Measurements from ENCODE around the gene TRPV2.
A peak's percentile ranks its signal among the peaks of the same experiment; 100 is the strongest.
"Not testable (repeated sequence)": the region's sequence is repeated elsewhere in the genome, so short reads cannot be mapped to it uniquely, and the experiment has no call there.

TRPV2 gene

GRCh38 chr17:16449121-16449570 lies 33.8 kb downstream of the TRPV2 start:
- no peak overlapping the region for H3K9ac ChIP-seq (ENCODE audit: low read length)
- no peak overlapping the region for H2BK12ac ChIP-seq (ENCODE audit: low read length)
- H3K79me2 ChIP-seq (ENCODE audit: control insufficient read depth, insufficient read depth, low read length, poor library complexity) = no peaks in the 10 kb centered on the region
- no peak overlapping the region for H2AK5ac ChIP-seq (ENCODE audit: low read length)
- no peak overlapping the region for H3K23ac ChIP-seq (ENCODE audit: low read length)
- no peaks in the 10 kb centered on the region for H3K4me1 ChIP-seq (ENCODE audit: control insufficient read depth in 1 of 2, insufficient read depth in 2 of 2, low read length in 2 of 2)
- no CpG with 5 or more reads among the region's 11 CpGs for WGBS (ENCODE audit: extremely low coverage, insufficient coverage, insufficient read length)
- H3K9me3 ChIP-seq (ENCODE audit: insufficient read depth, low read depth, low read length) = no peaks in the 10 kb centered on the region
- H3K27me3 ChIP-seq (ENCODE audit: insufficient read depth, low read length) = no peaks in the 10 kb centered on the region
- H3K79me1 ChIP-seq (ENCODE audit: low read length) = no peaks in the 10 kb centered on the region
- H3K4me3 ChIP-seq (ENCODE audit: low read depth, low read length) = no peak overlapping the region
- no peak overlapping the region for H4K8ac ChIP-seq (ENCODE audit: low read depth, low read length)
- H2BK5ac ChIP-seq (ENCODE audit: low read depth, low read length, poor library complexity) = no peak overlapping the region
- H4K91ac ChIP-seq (ENCODE audit: low read depth, low read length) = no peak overlapping the region
- H3K36me3 ChIP-seq (ENCODE audit: control insufficient read depth in 1 of 2, insufficient read depth in 2 of 2, low read length in 2 of 2) = peaks cover 32 to 43% of the 10 kb centered on the region in 2 experiments
- no peak overlapping the region for H2BK120ac ChIP-seq (ENCODE audit: insufficient read depth, low read length, poor library complexity)
- DNase-seq = peak in 1 of 2 donors; percentile 31
- no peak overlapping the region for H4K12ac ChIP-seq (ENCODE audit: low read depth, low read length)
- no peak overlapping the region for H3K27ac ChIP-seq (ENCODE audit: low read depth, low read length)
- H2AFZ ChIP-seq (ENCODE audit: insufficient read depth, low read length, poor library complexity) = no peak overlapping the region
- no peak overlapping the region for H3K4ac ChIP-seq (ENCODE audit: low read depth, low read length)
- H3K18ac ChIP-seq (ENCODE audit: low read length) = no peak overlapping the region
- no peak overlapping the region for H3K14ac ChIP-seq (ENCODE audit: low read length)
- H3K4me2 ChIP-seq (ENCODE audit: low read length) = no peak overlapping the region

- Histone ChIP-seq H3K4me3 (ENCODE audit: low read depth, low read length) (no peak overlapping the region), H2BK5ac (ENCODE audit: low read depth, low read length, poor library complexity) (no peak overlapping the region), H3K36me3 (ENCODE audit: control insufficient read depth in 1 of 2, insufficient read depth in 2 of 2, low read length in 2 of 2) (peaks cover 28 to 38% of the 10 kb centered on the region in 2 experiments), H3K79me1 (ENCODE audit: low read length) (no peaks in the 10 kb centered on the region), H3K9ac (ENCODE audit: low read length) (no peak overlapping the region), H2AFZ (ENCODE audit: insufficient read depth, low read length, poor library complexity) (no peak overlapping the region), H3K9me3 (ENCODE audit: insufficient read depth, low read depth, low read length) (no peaks in the 10 kb centered on the region), H2BK12ac (ENCODE audit: low read length) (no peak overlapping the region), H3K27ac (ENCODE audit: low read depth, low read length) (no peak overlapping the region), H3K27me3 (ENCODE audit: insufficient read depth, low read length) (no peaks in the 10 kb centered on the region), H3K4me1 (ENCODE audit: control insufficient read depth in 1 of 2, insufficient read depth in 2 of 2, low read length in 2 of 2) (no peaks in the 10 kb centered on the region), H3K23ac (ENCODE audit: low read length) (no peak overlapping the region), H2AK5ac (ENCODE audit: low read length) (no peak overlapping the region), H2BK120ac (ENCODE audit: insufficient read depth, low read length, poor library complexity) (no peak overlapping the region), H3K4ac (ENCODE audit: low read depth, low read length) (no peak overlapping the region), H3K79me2 (ENCODE audit: control insufficient read depth, insufficient read depth, low read length, poor library complexity) (no peaks in the 10 kb centered on the region), H3K4me2 (ENCODE audit: low read length) (no peak overlapping the region), H3K14ac (ENCODE audit: low read length) (no peak overlapping the region), H4K91ac (ENCODE audit: low read depth, low read length) (no peak overlapping the region), H4K8ac (ENCODE audit: low read depth, low read length) (no peak overlapping the region), H4K12ac (ENCODE audit: low read depth, low read length) (no peak overlapping the region), H3K18ac (ENCODE audit: low read length) (no peak overlapping the region)
- DNase-seq = no peak
- WGBS (ENCODE audit: extremely low coverage, insufficient coverage, insufficient read length) = no CpG with 5 or more reads among the region's 4 CpGs
Observed at GRCh38 chr17:16450028-16450427, 34.7 kb downstream of the TRPV2 start.

DNA sequence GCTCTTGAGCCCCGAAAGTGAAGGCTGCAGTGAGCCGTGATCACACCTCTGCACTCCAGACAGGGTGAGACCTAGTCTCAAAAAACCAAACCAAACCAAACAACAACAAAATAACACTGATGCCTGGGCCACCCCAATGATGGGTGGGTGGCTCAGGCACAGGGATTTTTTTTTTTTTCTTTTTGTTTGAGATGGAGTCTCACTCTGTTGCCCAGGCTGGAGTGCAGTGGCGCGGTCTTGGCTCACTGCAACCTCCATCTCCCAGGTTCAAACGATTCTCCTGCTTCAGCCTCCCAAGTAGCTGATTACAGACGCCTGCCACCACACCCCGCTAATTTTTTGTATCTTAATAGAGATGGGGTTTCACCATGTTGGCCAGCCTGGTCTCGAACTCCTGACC lies 36.9 kb downstream of the TRPV2 start:
- H3K18ac ChIP-seq (ENCODE audit: low read length); H3K79me1 ChIP-seq (ENCODE audit: low read length); H3K14ac ChIP-seq (ENCODE audit: low read length); H2BK12ac ChIP-seq (ENCODE audit: low read length); H4K12ac ChIP-seq (ENCODE audit: low read depth, low read length); H3K23ac ChIP-seq (ENCODE audit: low read length); H3K4me2 ChIP-seq (ENCODE audit: low read length); H3K4me1 ChIP-seq (ENCODE audit: control insufficient read depth in 1 of 2, insufficient read depth in 2 of 2, low read length in 2 of 2); H3K9me3 ChIP-seq (ENCODE audit: insufficient read depth, low read depth, low read length); H3K27me3 ChIP-seq (ENCODE audit: insufficient read depth, low read length); H3K79me2 ChIP-seq (ENCODE audit: control insufficient read depth, insufficient read depth, low read length, poor library complexity); H3K9ac ChIP-seq (ENCODE audit: low read length); H2BK120ac ChIP-seq (ENCODE audit: insufficient read depth, low read length, poor library complexity); H3K4ac ChIP-seq (ENCODE audit: low read depth, low read length); H2AFZ ChIP-seq (ENCODE audit: insufficient read depth, low read length, poor library complexity); H4K91ac ChIP-seq (ENCODE audit: low read depth, low read length); H3K27ac ChIP-seq (ENCODE audit: low read depth, low read length); H2AK5ac ChIP-seq (ENCODE audit: low read length); H4K8ac ChIP-seq (ENCODE audit: low read depth, low read length); DNase-seq; H3K4me3 ChIP-seq (ENCODE audit: low read depth, low read length); H2BK5ac ChIP-seq (ENCODE audit: low read depth, low read length, poor library complexity): not testable (repeated sequence)
- WGBS (ENCODE audit: extremely low coverage, insufficient coverage, insufficient read length) = no CpG with 5 or more reads among the region's 8 CpGs
- H3K36me3 ChIP-seq (ENCODE audit: control insufficient read depth in 1 of 2, insufficient read depth in 2 of 2, low read length in 2 of 2) = peaks cover 11 to 20% of the 10 kb centered on the region in 2 experiments

DNA sequence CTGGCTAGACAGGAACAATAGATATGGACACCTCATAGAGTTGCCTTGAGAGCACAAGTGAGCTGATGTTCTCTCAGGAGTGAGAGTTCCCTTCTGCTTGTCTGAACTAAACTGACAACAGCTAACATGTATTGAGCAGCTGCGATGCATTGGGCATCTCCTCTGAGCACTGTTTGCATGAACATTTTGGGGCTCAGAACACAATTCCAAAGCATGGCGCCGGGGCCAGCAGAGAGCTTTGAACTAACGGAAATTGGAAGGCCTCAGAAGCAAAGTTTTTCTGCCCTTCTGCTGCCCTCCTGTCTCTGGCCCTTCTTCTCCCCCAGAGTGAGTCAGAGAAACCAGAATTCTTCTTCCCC lies 38.1 kb downstream of the TRPV2 start:
- H3K23ac ChIP-seq (ENCODE audit: low read length) = no peak overlapping the region
- no peak overlapping the region for H4K8ac ChIP-seq (ENCODE audit: low read depth, low read length)
- no peaks in the 10 kb centered on the region for H3K4me1 ChIP-seq (ENCODE audit: control insufficient read depth in 1 of 2, insufficient read depth in 2 of 2, low read length in 2 of 2)
- H3K9ac ChIP-seq (ENCODE audit: low read length) = no peak overlapping the region
- no peak overlapping the region for H4K12ac ChIP-seq (ENCODE audit: low read depth, low read length)
- H3K4ac ChIP-seq (ENCODE audit: low read depth, low read length) = no peak overlapping the region
- no peaks in the 10 kb centered on the region for H3K79me2 ChIP-seq (ENCODE audit: control insufficient read depth, insufficient read depth, low read length, poor library complexity)
- H3K27me3 ChIP-seq (ENCODE audit: insufficient read depth, low read length) = no peaks in the 10 kb centered on the region
- H3K18ac ChIP-seq (ENCODE audit: low read length) = no peak overlapping the region
- peaks cover 4 to 9% of the 10 kb centered on the region in 2 experiments for H3K36me3 ChIP-seq (ENCODE audit: control insufficient read depth in 1 of 2, insufficient read depth in 2 of 2, low read length in 2 of 2)
- no peak for DNase-seq
- H2BK12ac ChIP-seq (ENCODE audit: low read length) = no peak overlapping the region
- H3K4me3 ChIP-seq (ENCODE audit: low read depth, low read length) = no peak overlapping the region
- no peak overlapping the region for H2AK5ac ChIP-seq (ENCODE audit: low read length)
- no peak overlapping the region for H2AFZ ChIP-seq (ENCODE audit: insufficient read depth, low read length, poor library complexity)
- H2BK5ac ChIP-seq (ENCODE audit: low read depth, low read length, poor library complexity) = no peak overlapping the region
- no peak overlapping the region for H3K14ac ChIP-seq (ENCODE audit: low read length)
- no peak overlapping the region for H3K27ac ChIP-seq (ENCODE audit: low read depth, low read length)
- no peaks in the 10 kb centered on the region for H3K9me3 ChIP-seq (ENCODE audit: insufficient read depth, low read depth, low read length)
- no peak overlapping the region for H2BK120ac ChIP-seq (ENCODE audit: insufficient read depth, low read length, poor library complexity)
- H3K79me1 ChIP-seq (ENCODE audit: low read length) = no peaks in the 10 kb centered on the region
- no CpG with 5 or more reads among the region's 4 CpGs for WGBS (ENCODE audit: extremely low coverage, insufficient coverage, insufficient read length)
- H3K4me2 ChIP-seq (ENCODE audit: low read length) = no peak overlapping the region
- H4K91ac ChIP-seq (ENCODE audit: low read depth, low read length) = no peak overlapping the region
